ENCODE measurements around the gene TMEM63A.

- no peak for TF ChIP-seq CTCF (conservative IDR thresholded peaks at IDR 0.05 in 1 of 2, IDR thresholded peaks at IDR 0.05 in 1 of 2; ENCODE audit: low read depth in 1 of 2, low read length in 2 of 2)
- TF ChIP-seq EZH2 (IDR thresholded peaks at IDR 0.05; ENCODE audit: low read length, missing control alignments), result no peak
Observed at GRCh38 chr1:225808136-225808535, 74.0 kb downstream of the TMEM63A start.

Measured in fibroblast of lung (primary cell).